Mesenchymal stem cell (in vitro differentiated cells and primary cell): ENCODE data around the gene BICD1.

Source experiments
- DNase-seq: peaks from one replicate; pipeline ENCODE4 v3.0.0-alpha.2; 2013
- H2AFZ ChIP-seq: one replicate; pipeline ENCODE4 v1.6.1; 2013; ENCODE audit warnings: low read depth, mild to moderate bottlenecking, control low read depth, inconsistent platforms, low read length, moderate library complexity
- H2AK5ac ChIP-seq: 2 replicates; pipeline ENCODE4 v1.6.1; 2013; ENCODE audit warnings: low read length, moderate library complexity, mild to moderate bottlenecking, inconsistent platforms; ENCODE audit not compliant: severe bottlenecking
- H2BK120ac ChIP-seq: one replicate; pipeline ENCODE4 v1.6.1; 2013; ENCODE audit warnings: low read depth, mild to moderate bottlenecking, inconsistent platforms, low read length, moderate library complexity
- H2BK12ac ChIP-seq, 2 experiments: one replicate each; pipeline ENCODE4 v1.6.1; 2013; ENCODE audit warnings: inconsistent platforms in 2 of 2, low read length in 2 of 2, mild to moderate bottlenecking in 2 of 2, moderate library complexity in 2 of 2, control low read depth in 1 of 2
- H2BK15ac ChIP-seq: one replicate; pipeline ENCODE4 v1.6.1; 2013; ENCODE audit warnings: mild to moderate bottlenecking, low read depth, inconsistent platforms; ENCODE audit not compliant: poor library complexity, severe bottlenecking
- H2BK5ac ChIP-seq: 2 replicates; pipeline ENCODE4 v1.6.1; 2013; ENCODE audit warnings: low read depth, mild to moderate bottlenecking, low read length, control low read depth, inconsistent platforms; ENCODE audit not compliant: poor library complexity, severe bottlenecking
- H3K14ac ChIP-seq, 2 experiments: one replicate each; pipeline ENCODE4 v1.6.1; 2013; ENCODE audit warnings: inconsistent platforms in 2 of 2, low read length in 2 of 2, control low read depth in 1 of 2, mild to moderate bottlenecking in 1 of 2, moderate library complexity in 1 of 2
- H3K18ac ChIP-seq, 2 experiments: one replicate each; pipeline ENCODE4 v1.6.1; 2013; ENCODE audit warnings: inconsistent platforms in 2 of 2, low read length in 2 of 2, control low read depth in 1 of 2, low read depth in 1 of 2, mild to moderate bottlenecking in 1 of 2
- H3K23ac ChIP-seq, 2 experiments: one replicate each; pipeline ENCODE4 v1.6.1; 2013; ENCODE audit warnings: inconsistent platforms in 2 of 2, low read length in 2 of 2, mild to moderate bottlenecking in 2 of 2, moderate library complexity in 2 of 2, control low read depth in 1 of 2
- H3K27ac ChIP-seq: 2 replicates; pipeline ENCODE4 v1.5.1; 2013; ENCODE audit warnings: mild to moderate bottlenecking, moderate library complexity, low read length, control low read depth, inconsistent platforms; ENCODE audit not compliant: poor library complexity, severe bottlenecking
- H3K27me3 ChIP-seq, 2 experiments: 2 replicates each; pipeline versions ENCODE4 v1.6.1 to v1.7.0; 2013; ENCODE audit warnings: low read length in 2 of 2, mild to moderate bottlenecking in 2 of 2, moderate library complexity in 2 of 2, control low read depth in 1 of 2, inconsistent platforms in 1 of 2; ENCODE audit not compliant: control insufficient read depth in 1 of 2, insufficient read depth in 1 of 2
- H3K36me3 ChIP-seq, 2 experiments: 2 replicates each; pipeline versions ENCODE4 v1.6.1 to v1.7.0; 2013; ENCODE audit warnings: low read length in 2 of 2, control low read depth in 1 of 2, inconsistent platforms in 1 of 2, low read depth in 1 of 2, mild to moderate bottlenecking in 1 of 2; ENCODE audit not compliant: insufficient read depth in 2 of 2, control insufficient read depth in 1 of 2
- H3K4ac ChIP-seq, 2 experiments: one replicate each; pipeline ENCODE4 v1.6.1; 2013; ENCODE audit warnings: inconsistent platforms in 2 of 2, low read length in 2 of 2, mild to moderate bottlenecking in 2 of 2, moderate library complexity in 2 of 2, control low read depth in 1 of 2, low read depth in 1 of 2
- H3K4me1 ChIP-seq: 2 replicates; pipeline ENCODE4 v1.6.1; 2013; ENCODE audit warnings: low read depth, low read length, control low read depth; ENCODE audit not compliant: control insufficient read depth, insufficient read depth
- H3K4me2 ChIP-seq: 2 replicates; pipeline ENCODE4 v1.6.1; 2013; ENCODE audit warnings: low read length, mild to moderate bottlenecking, inconsistent platforms; ENCODE audit not compliant: poor library complexity, severe bottlenecking
- H3K4me3 ChIP-seq, 2 experiments: 2 replicates each; pipeline versions ENCODE4 v1.5.1 to v1.7.0; 2013; ENCODE audit warnings: low read length in 2 of 2, mild to moderate bottlenecking in 2 of 2, control low read depth in 1 of 2, low read depth in 1 of 2; ENCODE audit not compliant: insufficient read depth in 1 of 2
- H3K79me1 ChIP-seq: replicated peaks from 2 replicates; pipeline ENCODE4 v1.6.1; 2013; ENCODE audit warnings: mild to moderate bottlenecking, control low read depth, low read length, inconsistent platforms; ENCODE audit not compliant: poor library complexity, severe bottlenecking
- H3K9ac ChIP-seq: 2 replicates; pipeline ENCODE4 v1.7.0; 2013; ENCODE audit warnings: mild to moderate bottlenecking, low read length, moderate library complexity
- H3K9me3 ChIP-seq: 2 replicates; pipeline ENCODE4 v1.7.0; 2013; ENCODE audit warnings: mild to moderate bottlenecking, low read length; ENCODE audit not compliant: control insufficient read depth
- H4K8ac ChIP-seq: one replicate; pipeline ENCODE4 v1.6.1; 2013; ENCODE audit warnings: inconsistent platforms, mild to moderate bottlenecking, low read length, moderate library complexity
- H4K91ac ChIP-seq: one replicate; pipeline ENCODE4 v1.6.1; 2013; ENCODE audit warnings: mild to moderate bottlenecking, low read length, inconsistent platforms
- WGBS: methylation state at CpG from one replicate; pipeline ENCODE4 v1.1.7; 2013; ENCODE audit warnings: mixed read lengths; 5-methylcytosine and 5-hydroxymethylcytosine counted together

The BICD1 gene

GRCh38 chr12:32134101-32134888 is 27.6 kb downstream of the BICD1 start:
- peak; percentile 15 for DNase-seq
- no peak overlapping the region for H4K91ac ChIP-seq
- no peak overlapping the region for H2AFZ ChIP-seq
- H3K14ac ChIP-seq = no peak overlapping the region
- H3K27me3 ChIP-seq = no peaks in the 10 kb centered on the region
- H2BK15ac ChIP-seq = no peak overlapping the region
- no peak overlapping the region for H4K8ac ChIP-seq
- no peak overlapping the region for H2BK5ac ChIP-seq
- no peak overlapping the region for H2BK120ac ChIP-seq
- H3K4ac ChIP-seq = no peak overlapping the region
- peaks cover 18% of the 10 kb centered on the region for H3K79me1 ChIP-seq
- peaks cover 0 to 6% of the 10 kb centered on the region in 2 experiments for H3K36me3 ChIP-seq
- peak overlapping the region; percentile 40 for H3K9ac ChIP-seq
- no peak overlapping the region for H3K27ac ChIP-seq
- 90% methylated on average over 8 of the region's 8 CpGs for WGBS
- H3K9me3 ChIP-seq = no peaks in the 10 kb centered on the region
- H3K23ac ChIP-seq = no peak overlapping the region
- peaks cover 5% of the 10 kb centered on the region for H3K4me1 ChIP-seq
- peak overlapping the region in 1 of 2 experiments; percentile 22 for H3K4me3 ChIP-seq
- no peak overlapping the region for H3K18ac ChIP-seq
- no peak overlapping the region for H3K4me2 ChIP-seq
- H2AK5ac ChIP-seq = no peak overlapping the region
- H2BK12ac ChIP-seq = no peak overlapping the region

- Histone ChIP-seq H4K91ac (no peak overlapping the region), H3K4me2 (no peak overlapping the region), H2AFZ (no peak overlapping the region), H3K36me3 (peaks cover 0 to 6% of the 10 kb centered on the region in 2 experiments), H2AK5ac (no peak overlapping the region), H2BK12ac (no peak overlapping the region), H3K18ac (no peak overlapping the region), H3K4ac (no peak overlapping the region), H3K27ac (no peak overlapping the region), H3K4me3 (no peak overlapping the region), H3K4me1 (peaks cover 6% of the 10 kb centered on the region), H2BK5ac (no peak overlapping the region), H3K9me3 (no peaks in the 10 kb centered on the region), H3K14ac (no peak overlapping the region), H3K9ac (no peak overlapping the region), H3K23ac (no peak overlapping the region), H4K8ac (no peak overlapping the region), H2BK120ac (no peak overlapping the region), H3K79me1 (peaks cover 19% of the 10 kb centered on the region), H3K27me3 (no peaks in the 10 kb centered on the region), H2BK15ac (no peak overlapping the region)
- 75% methylated on average over 2 of the region's 2 CpGs for WGBS
- DNase-seq = no peak
Measured at GRCh38 chr12:32135967-32136366, 29.3 kb downstream of the BICD1 start.

- no peak overlapping the region for H3K4me2 ChIP-seq
- H3K9me3 ChIP-seq = no peaks in the 10 kb centered on the region
- peaks cover 6% of the 10 kb centered on the region for H3K4me1 ChIP-seq
- H2BK15ac ChIP-seq = no peak overlapping the region
- peaks cover 17% of the 10 kb centered on the region for H3K79me1 ChIP-seq
- no peak overlapping the region for H2AFZ ChIP-seq
- peak overlapping the region in 1 of 2 experiments; percentile 24 for H2BK12ac ChIP-seq
- no peak overlapping the region for H2BK5ac ChIP-seq
- H3K18ac ChIP-seq = peak overlapping the region in 1 of 2 experiments; percentile 43
- H4K91ac ChIP-seq = no peak overlapping the region
- peak overlapping the region in 1 of 2 experiments; percentile 30 for H3K4ac ChIP-seq
- H3K27ac ChIP-seq = no peak overlapping the region
- H3K27me3 ChIP-seq = no peaks in the 10 kb centered on the region
- WGBS = 82% methylated on average over 4 of the region's 4 CpGs
- no peak overlapping the region for H2BK120ac ChIP-seq
- DNase-seq = no peak
- H3K36me3 ChIP-seq = peaks cover 0 to 6% of the 10 kb centered on the region in 2 experiments
- H4K8ac ChIP-seq = no peak overlapping the region
- H2AK5ac ChIP-seq = no peak overlapping the region
- H3K14ac ChIP-seq = peak overlapping the region in 1 of 2 experiments; percentile 35
- no peak overlapping the region for H3K9ac ChIP-seq
- H3K4me3 ChIP-seq = no peak overlapping the region
- H3K23ac ChIP-seq = no peak overlapping the region
Measured at GRCh38 chr12:32136404-32136803, 29.8 kb downstream of the BICD1 start.

GRCh38 chr12:32139064-32139421 is 32.4 kb downstream of the BICD1 start:
- Histone ChIP-seq H3K4me3 (peak overlapping the region in 1 of 2 experiments; percentile 70), H3K9me3 (no peaks in the 10 kb centered on the region), H4K91ac (no peak overlapping the region), H2AFZ (no peak overlapping the region), H3K23ac (no peak overlapping the region), H2BK5ac (no peak overlapping the region), H3K27me3 (no peaks in the 10 kb centered on the region), H2AK5ac (no peak overlapping the region), H3K79me1 (peaks cover 11% of the 10 kb centered on the region), H3K14ac (no peak overlapping the region), H3K4ac (no peak overlapping the region), H3K4me1 (peaks cover 6% of the 10 kb centered on the region), H3K27ac (peak overlapping the region; percentile 45), H3K18ac (no peak overlapping the region), H3K4me2 (peak overlapping the region; percentile 60), H4K8ac (no peak overlapping the region), H2BK12ac (no peak overlapping the region), H3K9ac (peak overlapping the region; percentile 85), H2BK120ac (no peak overlapping the region), H3K36me3 (peaks cover 0 to 3% of the 10 kb centered on the region in 2 experiments), H2BK15ac (no peak overlapping the region)
- peak; percentile 73 for DNase-seq
- 5% methylated on average over 2 of the region's 2 CpGs for WGBS
